Esophagus mucosa (tissue), 1 donor: ENCODE measurements around the gene TMPRSS6. TPM values are rescaled to one million over a fixed set of nuclear protein-coding genes. Genes with fewer than 3 reads are reported as not detected.

Experiments used
- ATAC-seq: fragments of 200-7000 bp; cut with Tn5 transposase; one replicate; pipeline ENCODE4 v1.9.1; 2020
- total RNA-seq: library from RNA; stranded (reverse); gene quantifications from one replicate; pipeline ENCODE4 v1.2.4, GENCODE V29; 2023
- donor health status: DM: yes; HTN: yes; CAD: no.

The TMPRSS6 gene
- total RNA-seq, 1 donor from 2014 or later: not detected

DNA sequence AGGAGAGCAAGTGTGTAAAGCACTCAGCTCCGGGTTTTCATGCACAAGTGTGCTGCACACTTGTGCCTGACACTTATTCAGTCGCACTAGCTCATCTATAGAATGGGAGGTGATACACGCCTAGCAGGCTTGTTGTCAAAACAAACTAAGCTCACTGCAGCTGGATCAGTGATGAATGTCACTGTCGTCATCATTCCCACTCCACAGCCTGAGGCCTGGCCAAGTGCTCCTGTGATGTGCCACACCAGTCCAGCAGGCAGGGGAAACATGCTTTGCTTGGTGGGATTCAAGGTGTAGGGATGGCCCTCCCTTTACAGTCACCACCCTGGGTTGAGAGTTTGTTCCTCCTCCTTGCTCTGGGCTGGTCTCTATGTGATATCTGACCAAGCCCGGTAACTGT, 83.2 kb downstream of the TMPRSS6 start:
- peak; percentile 37 for ATAC-seq

- ATAC-seq: no peak
Measured at GRCh38 chr22:37025500-37026070, 83.9 kb downstream of the TMPRSS6 start.

GRCh38 chr22:37024339-37025157, 85.0 kb downstream of the TMPRSS6 start:
- ATAC-seq: no peak

DNA sequence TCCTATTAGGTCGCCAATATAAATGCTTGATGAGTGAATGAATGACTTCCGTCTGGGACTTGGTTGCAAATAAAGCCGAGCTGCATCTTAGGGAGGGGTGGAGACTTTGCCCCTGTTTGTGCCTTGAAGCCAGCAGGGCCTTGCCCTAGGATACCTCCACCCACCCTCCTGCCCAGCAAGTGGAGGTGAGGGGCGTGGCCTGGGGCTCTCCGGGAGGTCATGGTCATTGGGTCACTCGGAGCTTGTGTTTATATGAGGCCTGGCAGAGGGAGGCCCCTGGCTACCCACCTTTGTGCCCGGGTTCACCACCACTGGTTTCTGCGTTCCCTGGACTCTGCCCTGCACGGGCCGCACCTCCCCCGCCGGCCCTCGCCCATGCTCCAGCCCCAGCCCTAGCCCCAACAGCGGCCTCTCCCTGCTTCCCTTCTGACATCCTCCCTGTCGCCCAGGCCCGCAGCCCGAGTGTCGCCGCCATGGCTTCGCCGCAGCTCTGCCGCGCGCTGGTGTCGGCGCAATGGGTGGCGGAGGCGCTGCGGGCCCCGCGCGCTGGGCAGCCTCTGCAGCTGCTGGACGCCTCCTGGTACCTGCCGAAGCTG, 85.7 kb downstream of the TMPRSS6 start:
- ATAC-seq: no peak

DNA sequence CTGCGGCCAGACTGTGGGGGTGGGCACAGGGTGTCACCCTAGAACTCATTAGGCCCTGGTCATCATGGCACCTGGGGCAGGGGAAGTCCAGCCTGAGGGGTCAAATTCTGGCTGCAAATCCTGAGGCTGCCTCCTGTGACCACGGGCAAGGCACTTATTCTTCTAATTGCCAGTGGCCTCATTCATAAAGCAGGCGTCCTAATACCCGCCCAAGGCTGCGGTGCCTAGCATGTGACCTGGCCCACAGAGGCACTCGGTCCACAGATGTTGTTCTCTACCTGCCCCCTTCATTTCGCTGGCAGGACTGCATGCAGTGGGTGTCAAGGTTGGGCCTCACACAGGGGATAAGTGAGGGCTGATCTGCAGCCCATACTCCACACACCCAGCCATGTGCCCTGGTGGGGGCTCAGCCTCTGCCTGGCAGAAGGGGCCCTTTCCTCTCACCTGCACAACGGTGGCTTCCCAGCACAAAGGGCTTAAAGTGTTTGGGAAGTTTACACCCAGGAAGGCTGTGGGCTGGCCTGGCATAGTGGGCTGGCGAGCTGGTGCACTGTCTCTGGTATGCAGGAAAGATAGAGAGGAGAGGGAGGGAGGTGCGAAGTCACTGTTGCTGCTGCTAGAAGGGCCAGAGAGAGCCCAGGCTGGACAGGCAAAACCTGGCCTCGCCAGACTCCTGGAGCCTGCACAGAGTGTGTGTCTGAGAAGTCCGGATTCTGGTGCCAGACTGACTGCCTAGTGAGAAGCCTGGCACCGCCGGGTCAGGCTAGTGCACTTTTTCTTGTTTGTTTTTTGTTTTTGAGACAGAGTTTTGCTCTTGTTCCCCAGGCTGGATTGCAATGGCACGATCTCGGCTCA, 86.8 kb downstream of the TMPRSS6 start:
- ATAC-seq: no peak

GRCh38 chr22:37021710-37022482, 87.6 kb downstream of the TMPRSS6 start:
- no peak for ATAC-seq

DNA sequence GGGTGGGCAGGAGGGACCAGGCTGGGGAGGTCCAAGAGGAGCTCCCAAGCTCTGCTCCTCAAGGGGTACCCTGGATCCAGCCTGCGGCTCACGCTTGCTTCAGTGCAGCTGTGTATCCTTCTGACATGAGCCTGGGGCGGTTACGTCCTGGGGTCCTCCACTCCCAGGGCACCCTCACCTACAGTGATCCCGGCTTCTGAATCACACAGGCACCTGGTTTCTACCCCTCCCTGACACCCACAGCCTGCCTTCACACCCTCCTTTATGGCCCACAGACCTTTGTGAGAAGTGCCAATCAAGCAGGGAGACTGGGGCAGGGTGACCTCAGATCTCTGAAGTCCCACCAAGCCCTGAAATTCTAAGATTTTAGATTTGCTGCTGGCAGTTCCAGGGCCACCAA, 88.5 kb downstream of the TMPRSS6 start:
- ATAC-seq: no peak

DNA sequence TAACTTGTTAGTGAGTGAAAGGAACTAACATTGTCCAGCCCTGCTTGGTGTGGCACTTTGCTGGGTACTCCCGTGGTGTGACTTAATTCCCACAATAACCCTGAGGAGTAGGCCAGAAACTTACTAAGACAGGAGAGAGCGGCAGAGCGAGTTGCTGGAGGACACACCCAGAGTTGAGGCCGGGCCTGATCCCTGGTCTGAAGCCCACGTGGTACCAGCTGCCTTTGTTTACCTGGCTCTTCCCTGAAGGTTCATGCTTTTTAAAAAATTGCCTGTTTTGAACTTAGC, 89.4 kb downstream of the TMPRSS6 start:
- peak; percentile 76 for ATAC-seq

GRCh38 chr22:37019309-37020191, 90.0 kb downstream of the TMPRSS6 start, which contains the start of the genes MPST and TST:
TSS of gene MPST (plus strand) at chr22:37019742. CDS start at chr22:37019837, 95 bp downstream.
TSS of gene TST (minus strand) at chr22:37019447. CDS start at chr22:37018732, 715 bp downstream.
- ATAC-seq: peak; percentile 63

DNA sequence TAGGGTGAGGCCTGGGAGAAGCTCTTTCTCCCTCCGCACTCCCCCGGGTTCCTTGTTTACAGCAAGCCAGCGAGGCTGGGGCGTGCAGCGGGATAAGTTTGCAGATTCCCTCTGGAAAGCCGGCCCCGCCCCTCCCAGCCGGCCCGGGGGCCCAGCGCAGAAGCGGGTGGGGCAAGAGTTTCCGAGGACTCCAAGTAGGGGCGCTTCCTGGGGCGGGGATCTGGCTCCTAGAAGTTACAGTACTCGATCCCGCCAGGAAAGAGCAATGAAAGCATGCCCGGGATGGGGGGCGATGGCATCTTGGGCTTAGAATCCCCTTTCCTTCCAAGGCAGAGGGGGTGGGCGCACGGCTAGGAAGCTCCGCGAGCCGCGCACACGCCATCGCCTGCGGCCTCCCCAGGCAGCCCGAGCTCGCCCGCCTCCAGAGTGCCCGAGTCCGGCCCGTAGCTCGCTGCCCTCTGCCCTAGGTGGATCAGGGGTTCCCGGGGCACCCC, 90.7 kb downstream of the TMPRSS6 start:
- peak; percentile 1 for ATAC-seq

- ATAC-seq: peak; percentile 18
Measured at GRCh38 chr22:37018086-37018814, 91.3 kb downstream of the TMPRSS6 start.

- no peak for ATAC-seq
Measured at GRCh38 chr22:37017356-37017755, 92.2 kb downstream of the TMPRSS6 start.

GRCh38 chr22:37016134-37016910, 93.2 kb downstream of the TMPRSS6 start:
- no peak for ATAC-seq

DNA sequence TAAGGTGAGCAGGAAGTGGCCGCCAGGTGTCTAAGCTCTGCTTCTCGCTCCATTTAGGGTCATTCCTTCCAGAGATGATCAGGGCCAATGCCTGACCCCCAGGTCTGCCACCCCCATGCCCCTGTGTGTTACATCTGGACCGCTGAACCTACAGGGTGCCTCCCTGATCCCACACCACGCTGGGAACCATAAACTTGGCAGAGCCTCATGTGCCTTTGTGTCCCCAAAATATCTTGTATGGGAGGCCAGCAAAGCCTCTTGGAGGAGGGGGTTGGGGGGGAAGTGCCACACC, 94.0 kb downstream of the TMPRSS6 start:
- no peak for ATAC-seq

Other genes with a start within 250 kb of the TMPRSS6 start
- gene NCF4, start 248.7 kb downstream of the TMPRSS6 start, total RNA-seq: 1.8 TPM
- 1.00 TPM for gene CSF2RB, start 196.1 kb downstream of the TMPRSS6 start, total RNA-seq
- 83.2 TPM for gene TST, start 90.3 kb downstream of the TMPRSS6 start, total RNA-seq
- gene MPST, start 90.0 kb downstream of the TMPRSS6 start, total RNA-seq: 78.0 TPM
- gene KCTD17, start 58.0 kb downstream of the TMPRSS6 start, total RNA-seq: 3.9 TPM
- gene IL2RB, start 40.2 kb upstream of the TMPRSS6 start, total RNA-seq: 3.1 TPM
- gene C1QTNF6, start 78.5 kb upstream of the TMPRSS6 start, total RNA-seq: 2.0 TPM
- gene SSTR3, start 102.8 kb upstream of the TMPRSS6 start, total RNA-seq: not detected
- gene RAC2, start 134.6 kb upstream of the TMPRSS6 start, total RNA-seq: 19.0 TPM
- gene CYTH4, start 172.8 kb upstream of the TMPRSS6 start, total RNA-seq: 1.6 TPM